OCI-LY1 (cell line): ENCODE data around the gene RASSF8.

ENCODE experiments used
- H2AFZ ChIP-seq: fragments of 200-600 bp; sonication (generic), shearing (Covaris generic); 2 replicates; pipeline ENCODE4 v1.6.0; 2014; ENCODE audit warnings: antibody characterized with exemption, mild to moderate bottlenecking, low read length
- H3F3A ChIP-seq: fragments of 200-600 bp; sonication (generic), shearing (Covaris generic); 2 replicates; pipeline ENCODE4 v1.6.0; 2014; ENCODE audit warnings: mild to moderate bottlenecking, antibody characterized with exemption, low read length, moderate library complexity; ENCODE audit not compliant: insufficient read depth
- H3K27ac ChIP-seq: fragments of 200-600 bp; sonication (generic); 2 replicates; pipeline ENCODE4 v1.5.1; 2014; ENCODE audit warnings: low read length, mixed run types, mild to moderate bottlenecking, low read depth; ENCODE audit not compliant: poor library complexity, severe bottlenecking
- H3K27me3 ChIP-seq: fragments of 200-600 bp; sonication (generic); 2 replicates; pipeline ENCODE4 v1.6.0; 2014; ENCODE audit warnings: antibody characterized with exemption, mild to moderate bottlenecking, low read length, moderate library complexity; ENCODE audit not compliant: insufficient read depth
- H3K36me3 ChIP-seq: fragments of 200-600 bp; sonication (generic); 2 replicates; pipeline ENCODE4 v1.6.1; 2014; ENCODE audit warnings: mild to moderate bottlenecking, antibody characterized with exemption, low read length, moderate library complexity, mixed read lengths; ENCODE audit not compliant: insufficient read depth
- H3K4me1 ChIP-seq: fragments of 200-600 bp; sonication (generic); 2 replicates; pipeline ENCODE4 v1.5.1; 2014; ENCODE audit warnings: mild to moderate bottlenecking, low read length, moderate library complexity; ENCODE audit not compliant: insufficient read depth, severe bottlenecking
- H3K4me2 ChIP-seq: fragments of 200-600 bp; sonication (generic), shearing (Covaris generic); 2 replicates; pipeline ENCODE4 v1.6.1; 2014; ENCODE audit warnings: low read length
- H3K4me3 ChIP-seq: fragments of 200-600 bp; sonication (generic); 2 replicates; pipeline ENCODE4 v1.5.1; 2014; ENCODE audit warnings: low read length, low read depth, mild to moderate bottlenecking, mixed read lengths; ENCODE audit not compliant: poor library complexity, severe bottlenecking
- H3K79me2 ChIP-seq: fragments of 200-600 bp; shearing (Covaris generic); 2 replicates; pipeline ENCODE4 v1.6.1; 2016; ENCODE audit warnings: mixed run types, low read length, mixed read lengths; ENCODE audit not compliant: insufficient read depth
- H3K9ac ChIP-seq: fragments of 200-600 bp; sonication (generic), shearing (Covaris generic); 2 replicates; pipeline ENCODE4 v1.6.1; 2014; ENCODE audit warnings: mild to moderate bottlenecking, low read length, mixed read lengths
- H3K9me2 ChIP-seq: fragments of 200-600 bp; sonication (generic), shearing (Covaris generic); 2 replicates; pipeline ENCODE4 v1.6.1; 2014; ENCODE audit warnings: low read depth, mild to moderate bottlenecking, low read length, mixed read lengths
- H3K9me3 ChIP-seq: fragments of 200-600 bp; shearing (Covaris generic); 2 replicates; pipeline ENCODE4 v1.6.1; 2014; ENCODE audit warnings: low read length, mixed read lengths
- H4K20me1 ChIP-seq: fragments of 200-600 bp; sonication (generic), shearing (Covaris generic); 2 replicates; pipeline ENCODE4 v1.6.0; 2016; ENCODE audit warnings: mild to moderate bottlenecking, low read length; ENCODE audit not compliant: insufficient read depth
- CTCF ChIP-seq: fragments of 200-600 bp; sonication (generic), shearing (Covaris generic); IDR thresholded peaks from 2 replicates; pipeline ENCODE4 v1.5.1; 2017; ENCODE audit warnings: mild to moderate bottlenecking, antibody characterized with exemption, low read length, moderate library complexity, mixed read lengths
- EZH2 ChIP-seq: fragments of 200-600 bp; sonication (generic), shearing (Covaris generic); IDR thresholded peaks from 2 replicates; pipeline ENCODE4 v1.8.0; 2017; ENCODE audit warnings: borderline replicate concordance, mixed run types, mild to moderate bottlenecking, antibody characterized with exemption, low read length, moderate library complexity, mixed read lengths

Gene RASSF8

GRCh38 chr12:26009593-26009992 lies 51.1 kb downstream of the RASSF8 start:
- Histone ChIP-seq H3K4me2 (no peak overlapping the region), H2AFZ (no peak overlapping the region), H3K9me3 (no peaks in the 10 kb centered on the region), H4K20me1 (no peaks in the 10 kb centered on the region), H3K36me3 (no peaks in the 10 kb centered on the region), H3K27ac (no peak overlapping the region), H3K27me3 (no peaks in the 10 kb centered on the region), H3K9me2 (no peaks in the 10 kb centered on the region), H3K9ac (no peak overlapping the region), H3K4me3 (no peak overlapping the region), H3F3A (no peaks in the 10 kb centered on the region), H3K79me2 (no peaks in the 10 kb centered on the region), H3K4me1 (no peaks in the 10 kb centered on the region)
- TF ChIP-seq EZH2, result no peak
- TF ChIP-seq CTCF, result no peak

GRCh38 chr12:26010293-26010821 lies 51.9 kb downstream of the RASSF8 start:
- H3K36me3 ChIP-seq, result no peaks in the 10 kb centered on the region
- no peaks in the 10 kb centered on the region for H3K9me2 ChIP-seq
- H3K4me1 ChIP-seq, result no peaks in the 10 kb centered on the region
- H3K79me2 ChIP-seq, result no peaks in the 10 kb centered on the region
- no peak overlapping the region for H3K9ac ChIP-seq
- H3K9me3 ChIP-seq, result no peaks in the 10 kb centered on the region
- no peak overlapping the region for H3K27ac ChIP-seq
- no peak overlapping the region for H3K4me2 ChIP-seq
- TF ChIP-seq CTCF, result no peak
- no peak for TF ChIP-seq EZH2
- no peaks in the 10 kb centered on the region for H4K20me1 ChIP-seq
- no peaks in the 10 kb centered on the region for H3K27me3 ChIP-seq
- H2AFZ ChIP-seq, result no peak overlapping the region
- no peak overlapping the region for H3K4me3 ChIP-seq
- H3F3A ChIP-seq, result no peaks in the 10 kb centered on the region

- no peaks in the 10 kb centered on the region for H3K36me3 ChIP-seq
- no peak overlapping the region for H2AFZ ChIP-seq
- H3K9ac ChIP-seq, result no peak overlapping the region
- H3K27me3 ChIP-seq, result no peaks in the 10 kb centered on the region
- H3K9me2 ChIP-seq, result no peaks in the 10 kb centered on the region
- H3K4me1 ChIP-seq, result no peaks in the 10 kb centered on the region
- H3F3A ChIP-seq, result no peaks in the 10 kb centered on the region
- TF ChIP-seq EZH2 (no peak), CTCF (no peak)
- no peaks in the 10 kb centered on the region for H3K79me2 ChIP-seq
- H3K27ac ChIP-seq, result no peak overlapping the region
- H3K4me3 ChIP-seq, result no peak overlapping the region
- no peaks in the 10 kb centered on the region for H4K20me1 ChIP-seq
- no peaks in the 10 kb centered on the region for H3K9me3 ChIP-seq
- H3K4me2 ChIP-seq, result no peak overlapping the region
Measured at GRCh38 chr12:26011099-26011498, 52.6 kb downstream of the RASSF8 start.
